NCI-H2081 (cell line): ENCODE results near the gene ADAMTS16.

ENCODE experiments used
- DNase-seq, 2 experiments: peaks; one replicate each; lab custom pipeline; 2025; lab: John Stamatoyannopoulos, UW

ADAMTS16 gene

DNA sequence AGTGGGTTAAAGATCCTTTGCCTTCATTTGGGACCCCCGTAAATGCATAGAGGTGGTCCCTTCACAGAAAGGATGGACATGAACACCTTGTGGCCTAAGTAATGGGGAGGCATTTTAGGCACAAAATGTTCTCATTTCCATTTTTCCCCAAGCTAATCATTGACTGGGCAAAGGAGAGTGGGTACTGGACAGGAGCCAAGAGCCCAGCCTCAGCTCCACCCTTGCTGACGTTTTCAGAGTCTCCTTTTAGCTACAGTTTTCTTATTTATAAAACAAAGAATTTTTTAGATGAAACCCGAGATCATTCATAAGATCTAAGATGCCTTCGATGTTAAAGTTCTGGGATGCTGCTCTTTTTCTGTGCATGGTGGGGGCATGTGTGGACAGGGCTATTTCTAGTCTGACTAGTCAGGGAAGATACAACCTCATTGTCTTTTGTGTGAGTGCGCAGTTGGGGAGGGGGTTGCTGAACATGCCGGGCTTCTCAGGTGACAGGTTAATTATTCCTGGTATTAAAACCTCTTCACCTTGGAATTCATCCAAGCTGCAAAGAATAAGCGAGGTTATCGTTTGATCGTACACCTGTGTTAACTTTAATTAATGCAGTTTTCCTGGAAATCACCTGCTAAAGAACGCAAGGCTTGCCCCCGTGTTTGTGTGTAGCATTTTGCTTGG lies 48.4 kb downstream of the ADAMTS16 start:
- no peak for DNase-seq

- no peak for DNase-seq
These were observed 48.9 kb downstream of the ADAMTS16 start for GRCh38 chr5:5189051-5189430.

GRCh38 chr5:5191906-5192305 lies 51.8 kb downstream of the ADAMTS16 start:
- no peak for DNase-seq

GRCh38 chr5:5192681-5193080 lies 52.6 kb downstream of the ADAMTS16 start:
- no peak for DNase-seq

DNA sequence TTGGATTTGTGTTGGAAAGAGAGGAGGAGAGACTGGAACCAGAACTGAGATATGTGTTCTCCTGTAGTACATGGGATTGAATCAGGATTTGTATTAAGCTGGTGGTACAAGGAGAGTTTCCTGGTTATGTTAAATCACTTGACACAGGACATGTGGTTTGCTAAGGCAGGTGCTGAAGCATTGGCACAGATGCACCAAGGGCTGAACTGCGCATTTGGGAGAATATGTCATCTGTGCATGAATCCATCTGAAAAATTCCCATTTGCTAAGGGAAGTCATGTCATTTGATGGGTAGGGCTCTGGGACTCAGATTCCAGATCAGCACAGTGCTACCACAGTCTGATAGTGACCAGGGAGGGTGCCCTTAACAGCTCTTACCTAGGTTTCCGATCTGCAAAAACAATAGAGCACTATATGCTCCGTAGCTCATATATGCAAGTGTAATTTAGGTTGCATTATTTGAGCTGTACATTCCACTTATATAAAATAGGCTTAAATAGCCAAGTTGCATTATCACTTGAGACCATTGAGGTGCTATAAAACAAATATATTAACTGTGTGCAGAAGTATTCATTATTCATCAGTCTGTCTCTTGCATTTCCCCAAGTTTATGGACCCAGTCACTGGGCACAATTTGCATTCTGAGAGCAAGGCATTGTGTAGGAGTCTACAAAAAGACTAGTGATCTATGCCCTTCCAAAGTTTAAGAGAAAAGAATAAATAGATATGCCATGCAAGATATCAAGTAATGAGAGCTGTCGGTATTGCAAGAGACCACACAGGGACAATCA lies 55.2 kb downstream of the ADAMTS16 start:
- no peak for DNase-seq

- no peak for DNase-seq
These were observed 58.0 kb downstream of the ADAMTS16 start for GRCh38 chr5:5198135-5198534.

DNA sequence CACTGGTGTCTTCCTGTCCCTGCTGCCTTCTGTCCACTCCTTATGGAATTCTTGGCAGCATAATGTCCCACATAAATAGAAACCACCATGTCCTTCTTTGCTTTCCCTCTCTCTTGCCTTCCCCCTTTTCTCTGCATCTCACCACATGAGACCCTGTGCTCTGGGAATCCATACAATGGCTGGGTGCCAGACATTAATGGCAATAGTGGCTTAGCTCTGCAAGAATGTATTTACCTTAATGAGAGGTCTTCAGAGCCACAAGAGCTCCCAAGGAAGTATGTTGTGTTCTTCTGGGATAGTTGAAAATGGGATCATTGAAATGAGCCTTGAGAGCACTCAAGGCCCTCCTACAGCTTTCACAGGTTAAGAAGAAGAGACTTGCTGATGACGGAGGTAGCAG lies 58.7 kb downstream of the ADAMTS16 start:
- DNase-seq: no peak

GRCh38 chr5:5199495-5199894 lies 59.4 kb downstream of the ADAMTS16 start:
- no peak for DNase-seq

DNA sequence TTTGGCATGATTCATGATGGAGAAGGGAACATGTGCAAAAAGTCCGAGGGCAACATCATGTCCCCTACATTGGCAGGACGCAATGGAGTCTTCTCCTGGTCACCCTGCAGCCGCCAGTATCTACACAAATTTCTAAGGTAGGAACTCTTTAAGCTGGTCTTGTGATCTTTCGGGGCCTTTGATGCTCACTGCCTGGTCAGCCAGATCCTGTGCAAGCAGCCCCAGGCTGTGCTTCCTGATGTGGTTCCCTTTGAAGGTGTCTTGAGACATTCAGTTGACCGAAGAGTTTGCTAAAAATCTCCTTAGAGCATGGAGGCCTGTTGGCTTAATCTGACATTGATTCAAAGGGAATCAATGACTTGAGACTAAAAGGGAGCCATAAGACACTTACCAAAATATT lies 60.0 kb downstream of the ADAMTS16 start:
- no peak for DNase-seq

- no peak for DNase-seq
These were observed 62.2 kb downstream of the ADAMTS16 start for GRCh38 chr5:5202321-5202720.

DNA sequence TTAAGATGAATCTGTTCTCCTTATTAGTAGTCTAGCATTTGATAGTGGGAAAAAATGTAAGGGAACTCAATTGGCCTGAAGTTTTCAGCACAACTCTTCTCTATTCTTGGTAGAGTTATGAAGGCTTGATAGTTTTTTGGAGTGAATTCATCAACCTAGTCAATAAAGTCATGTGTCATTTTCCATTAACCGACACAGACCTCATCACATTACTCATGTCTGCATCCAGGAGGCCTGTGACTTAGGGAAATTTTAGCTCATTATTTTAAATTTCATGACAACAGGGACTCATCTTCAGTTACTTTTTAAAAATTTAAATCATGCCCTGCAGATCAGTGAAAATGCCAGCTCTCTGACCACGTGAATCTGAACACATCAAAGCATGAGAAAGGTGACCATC lies 63.3 kb downstream of the ADAMTS16 start:
- no peak for DNase-seq

- no peak for DNase-seq
These were observed 67.7 kb downstream of the ADAMTS16 start for GRCh38 chr5:5207828-5208227.

DNA sequence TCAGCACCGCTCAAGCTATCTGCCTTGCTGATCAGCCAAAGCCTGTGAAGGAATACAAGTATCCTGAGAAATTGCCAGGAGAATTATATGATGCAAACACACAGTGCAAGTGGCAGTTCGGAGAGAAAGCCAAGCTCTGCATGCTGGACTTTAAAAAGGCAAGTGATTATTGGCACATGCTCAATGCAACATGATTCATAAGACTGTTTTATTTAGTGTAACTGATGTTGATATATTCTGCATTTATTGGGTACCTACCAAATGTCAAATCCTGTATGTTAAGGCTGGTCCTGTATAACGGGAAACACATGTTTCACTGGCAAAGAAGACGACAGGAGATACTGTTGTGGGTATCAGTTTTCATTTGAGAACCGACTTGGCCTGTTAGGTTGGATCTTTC lies 69.0 kb downstream of the ADAMTS16 start:
- DNase-seq: no peak

DNA sequence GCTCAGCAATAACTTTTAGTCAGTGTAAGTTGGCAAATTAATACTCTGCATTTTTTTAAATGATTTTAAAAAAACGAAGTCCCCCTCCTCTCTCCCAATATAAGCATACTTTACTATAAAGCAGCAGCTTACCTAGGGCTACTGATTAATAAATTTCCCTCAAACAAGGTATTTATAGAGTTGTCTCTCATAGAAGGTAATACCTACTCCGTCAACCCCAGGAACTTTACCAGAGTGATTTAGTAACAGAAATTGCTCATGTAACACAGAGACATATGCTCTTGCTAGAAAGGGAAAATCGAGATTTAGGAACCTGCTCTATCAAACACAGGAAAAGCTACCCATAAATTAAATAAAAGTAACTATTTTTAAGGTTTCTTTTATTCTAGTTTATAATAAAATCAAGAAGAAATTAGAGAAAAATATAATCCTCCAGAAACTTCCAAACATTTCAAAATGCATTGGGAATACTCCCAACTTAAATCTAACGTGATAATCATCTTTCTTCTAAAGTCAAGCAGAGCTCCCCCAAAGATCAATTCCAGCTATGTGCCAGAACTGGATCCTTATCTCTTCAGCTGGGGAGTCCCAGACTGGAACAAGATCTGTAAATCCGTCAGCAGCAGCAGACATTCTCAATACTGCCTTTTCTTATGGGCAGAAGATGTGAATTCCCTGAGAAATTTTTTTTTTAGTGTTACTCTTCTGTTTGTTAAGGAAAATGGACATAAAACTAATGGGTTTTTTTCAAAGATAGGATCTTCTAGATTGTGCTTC lies 69.6 kb downstream of the ADAMTS16 start:
- no peak for DNase-seq

DNA sequence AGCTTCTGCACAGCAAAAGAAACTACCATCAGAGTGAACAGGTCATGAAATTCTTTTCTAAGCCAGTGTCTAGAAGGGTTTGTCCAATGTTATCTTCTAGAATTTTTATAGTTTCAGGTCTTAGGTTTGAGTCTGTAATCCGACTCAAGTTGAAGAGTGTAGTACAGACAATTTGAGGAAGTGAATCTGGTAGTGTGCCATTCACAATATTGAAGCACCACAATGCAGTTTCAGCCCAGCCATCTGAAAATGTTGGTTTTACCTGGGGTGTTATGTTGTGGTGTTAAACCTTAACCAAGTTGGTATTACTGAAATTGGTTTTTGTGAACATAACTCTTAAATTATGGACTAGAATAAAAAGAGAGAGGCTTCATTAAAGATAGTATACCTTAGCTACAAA lies 77.2 kb downstream of the ADAMTS16 start:
- no peak for DNase-seq

DNA sequence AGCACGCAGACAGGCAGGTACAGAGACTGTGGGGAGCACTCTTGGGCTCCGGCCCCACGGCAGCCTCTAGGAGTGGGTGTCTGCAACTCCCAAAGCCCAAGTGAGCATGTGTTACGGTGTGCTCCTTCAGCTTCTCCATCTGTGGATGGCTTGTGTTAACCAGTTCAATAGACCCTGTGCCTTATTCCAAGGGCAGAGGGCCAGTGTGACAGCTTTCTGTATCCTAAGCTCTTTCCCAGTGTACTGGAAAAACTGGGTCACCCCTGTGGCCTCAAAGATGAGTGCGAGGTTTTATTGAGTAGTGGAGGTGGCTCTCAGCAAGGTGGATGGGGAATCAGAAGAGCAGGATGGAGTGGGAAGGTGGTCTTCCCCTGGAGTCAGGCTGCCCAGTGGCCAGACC lies 78.3 kb downstream of the ADAMTS16 start:
- DNase-seq: no peak

DNA sequence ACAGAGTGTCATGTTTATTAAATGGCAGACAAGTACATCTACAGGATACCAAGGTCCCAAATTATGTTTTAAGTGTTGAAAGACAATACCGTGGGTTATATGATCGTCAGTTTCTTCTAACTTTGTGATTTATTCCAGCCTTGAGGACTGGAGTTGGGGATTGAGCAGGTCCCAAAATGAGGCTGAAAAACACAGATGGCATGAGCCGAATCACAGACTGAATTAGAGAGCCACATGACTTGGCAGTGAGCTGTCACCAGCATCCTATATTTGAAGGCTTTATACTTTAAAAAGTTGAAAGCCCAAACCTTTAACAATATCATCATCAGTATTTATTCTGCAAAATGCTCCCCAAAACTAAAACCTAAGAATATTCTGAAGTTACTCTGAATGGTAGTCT lies 79.4 kb downstream of the ADAMTS16 start:
- DNase-seq: no peak

DNA sequence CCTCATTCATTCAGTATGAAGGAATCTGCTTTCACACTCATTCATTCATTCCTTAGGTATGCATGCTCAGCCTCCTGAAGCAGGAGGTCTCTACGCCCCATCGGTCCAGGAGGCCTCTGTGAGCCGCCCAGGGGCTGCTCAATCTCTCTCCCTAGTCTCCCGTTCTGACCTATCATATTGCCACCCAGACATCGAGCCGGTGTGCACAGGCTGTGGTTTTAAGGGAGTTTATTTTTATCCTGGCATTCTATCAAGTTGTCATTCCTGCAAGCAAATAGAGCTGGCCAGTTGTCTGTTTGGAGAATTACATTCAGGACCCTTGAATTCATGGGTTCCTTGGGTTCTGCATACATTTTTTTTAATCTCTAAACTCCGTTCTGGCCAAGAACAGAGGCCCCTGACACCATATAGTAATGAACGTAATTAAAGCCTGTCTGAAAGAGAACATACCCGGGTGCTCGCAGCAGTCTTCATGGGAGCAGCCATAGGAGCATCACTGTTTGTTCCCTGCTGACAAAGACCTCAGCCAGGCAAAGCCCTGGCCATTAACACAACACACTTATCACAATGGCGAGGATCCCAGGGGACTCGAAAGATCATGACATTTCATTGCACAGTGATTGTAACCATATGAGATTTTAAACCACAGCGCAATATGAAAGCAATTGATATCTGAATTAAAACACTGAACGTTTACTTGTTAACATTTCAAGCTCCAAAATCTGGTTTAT lies 80.9 kb downstream of the ADAMTS16 start:
- no peak for DNase-seq

GRCh38 chr5:5221724-5222123 lies 81.6 kb downstream of the ADAMTS16 start:
- DNase-seq: no peak

GRCh38 chr5:5231576-5231975 lies 91.4 kb downstream of the ADAMTS16 start:
- no peak for DNase-seq

DNA sequence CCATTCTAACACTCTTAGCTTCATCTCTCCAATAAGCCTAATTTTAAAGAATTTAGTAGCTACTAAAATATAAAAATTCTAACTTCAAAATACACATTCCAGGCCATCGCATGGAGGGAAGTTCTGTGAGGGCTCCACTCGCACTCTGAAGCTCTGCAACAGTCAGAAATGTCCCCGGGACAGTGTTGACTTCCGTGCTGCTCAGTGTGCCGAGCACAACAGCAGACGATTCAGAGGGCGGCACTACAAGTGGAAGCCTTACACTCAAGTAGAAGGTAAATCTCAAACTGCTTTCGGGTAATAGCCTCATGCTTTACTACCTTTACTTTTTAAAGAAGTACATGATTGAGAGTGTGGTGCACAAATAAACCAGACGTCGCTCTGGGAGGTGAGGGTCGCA lies 94.8 kb downstream of the ADAMTS16 start:
- DNase-seq: no peak

DNA sequence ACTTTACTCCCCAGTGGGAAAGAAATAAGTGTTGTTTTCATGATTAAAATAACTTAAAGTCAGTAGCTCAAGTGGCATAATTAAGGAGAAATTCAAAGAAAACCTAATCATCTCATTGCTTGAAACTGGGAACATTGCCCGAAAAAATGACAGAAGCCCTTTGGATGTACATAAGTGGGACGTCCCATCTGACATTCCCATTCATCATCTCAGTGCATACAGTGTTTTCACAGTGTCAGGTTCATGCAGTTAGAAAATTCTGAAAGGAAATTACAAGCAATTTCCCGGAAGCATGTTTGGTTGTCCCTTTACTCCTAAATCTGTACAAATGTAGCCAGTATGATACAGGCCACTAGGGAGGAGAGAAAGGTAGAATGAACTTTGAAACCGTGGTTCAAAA lies 95.6 kb downstream of the ADAMTS16 start:
- peak in 1 of 2 experiments; percentile 5 for DNase-seq
